OCI-LY3 (cell line): ENCODE results near the gene IFITM1.

ENCODE experiments used
- H2AFZ ChIP-seq: fragments of 200-600, 300-600 bp; shearing (Covaris generic); 2 replicates; pipeline ENCODE4 v1.6.0; 2014; ENCODE audit warnings: antibody characterized with exemption, low read depth, low read length
- H3K27ac ChIP-seq: fragments of 200-600, 300-600 bp; sonication (generic); 2 replicates; pipeline ENCODE4 v1.5.1; 2014; ENCODE audit warnings: mild to moderate bottlenecking, low read length, moderate library complexity, mixed read lengths
- H3K27me3 ChIP-seq: fragments of 200-600, 300-600 bp; sonication (generic); 2 replicates; pipeline ENCODE4 v1.6.1; 2014; ENCODE audit warnings: low read depth, low read length, mixed read lengths
- H3K36me3 ChIP-seq: fragments of 200-600, 300-600 bp; sonication (generic); replicated peaks from 2 replicates; pipeline ENCODE3; 2014; ENCODE audit warnings: low read depth, low read length, mixed read lengths
- H3K4me1 ChIP-seq: fragments of 300-600, 200-600 bp; sonication (generic); 2 replicates; pipeline ENCODE4 v1.6.1; 2014; ENCODE audit warnings: low read length, mixed read lengths
- H3K4me2 ChIP-seq: fragments of 200-600, 300-600 bp; sonication (generic); 2 replicates; pipeline ENCODE4 v1.6.1; 2014; ENCODE audit warnings: low read length, mixed read lengths
- H3K4me3 ChIP-seq: fragments of 300-600, 200-600 bp; sonication (generic); 2 replicates; pipeline ENCODE4 v1.5.1; 2014; ENCODE audit warnings: antibody characterized with exemption, mild to moderate bottlenecking, low read length, moderate library complexity
- H3K79me2 ChIP-seq: fragments of 300-600, 200-600 bp; shearing (Covaris generic); 2 replicates; pipeline ENCODE4 v1.6.1; 2014; ENCODE audit warnings: mild to moderate bottlenecking, low read length, mixed read lengths
- H3K9ac ChIP-seq: fragments of 300-600, 200-600 bp; shearing (Covaris generic); 2 replicates; pipeline ENCODE4 v1.6.0; 2014; ENCODE audit warnings: mild to moderate bottlenecking, low read length, moderate library complexity
- H3K9me3 ChIP-seq: fragments of 200-600, 300-600 bp; shearing (Covaris generic); 2 replicates; pipeline ENCODE4 v1.6.1; 2014; ENCODE audit warnings: low read length, mixed read lengths; ENCODE audit not compliant: insufficient read depth
- H4K20me1 ChIP-seq: fragments of 200-600, 300-600 bp; sonication (generic); 2 replicates; pipeline ENCODE4 v1.6.1; 2016; ENCODE audit warnings: low read length, mixed read lengths; ENCODE audit not compliant: insufficient read depth
- CTCF ChIP-seq: fragments of 200-600, 300-600 bp; sonication (generic); IDR thresholded peaks from 2 replicates; pipeline ENCODE4 v1.5.1; 2014; ENCODE audit warnings: antibody characterized with exemption, low read length, low read depth
- EZH2phosphoT487 ChIP-seq: fragments of 200-600 bp; shearing (Covaris generic); IDR thresholded peaks from 2 replicates; pipeline ENCODE4 v1.6.1; 2018; ENCODE audit warnings: antibody characterized with exemption, mixed run types, low read depth

Gene IFITM1

GRCh38 chr11:325796-326591 lies 12.2 kb downstream of the IFITM1 start:
- H3K79me2 ChIP-seq: no peaks in the 10 kb centered on the region
- no peak overlapping the region for H2AFZ ChIP-seq
- H3K36me3 ChIP-seq: no peaks in the 10 kb centered on the region
- TF ChIP-seq EZH2phosphoT487 (no peak), CTCF (no peak)
- H4K20me1 ChIP-seq: no peaks in the 10 kb centered on the region
- no peaks in the 10 kb centered on the region for H3K9me3 ChIP-seq
- peak overlapping the region; percentile 63 for H3K4me2 ChIP-seq
- H3K4me3 ChIP-seq: peak overlapping the region; percentile 48
- peak overlapping the region; percentile 82 for H3K27ac ChIP-seq
- peak overlapping the region; percentile 72 for H3K9ac ChIP-seq
- H3K4me1 ChIP-seq: peaks cover 47% of the 10 kb centered on the region
- H3K27me3 ChIP-seq: no peaks in the 10 kb centered on the region

- H3K9ac ChIP-seq: peak overlapping the region; percentile 72
- H3K4me2 ChIP-seq: peak overlapping the region; percentile 63
- H3K27me3 ChIP-seq: no peaks in the 10 kb centered on the region
- TF ChIP-seq CTCF (no peak), EZH2phosphoT487 (no peak)
- H3K27ac ChIP-seq: peak overlapping the region; percentile 82
- no peak overlapping the region for H2AFZ ChIP-seq
- no peaks in the 10 kb centered on the region for H4K20me1 ChIP-seq
- peak overlapping the region; percentile 48 for H3K4me3 ChIP-seq
- H3K36me3 ChIP-seq: no peaks in the 10 kb centered on the region
- H3K4me1 ChIP-seq: peaks cover 52% of the 10 kb centered on the region
- no peaks in the 10 kb centered on the region; the same call in 1 of the 2 replicates for H3K9me3 ChIP-seq
- H3K79me2 ChIP-seq: no peaks in the 10 kb centered on the region
Measured at GRCh38 chr11:326592-326841, 12.7 kb downstream of the IFITM1 start.

- peak overlapping the region; percentile 72 for H3K9ac ChIP-seq
- peak overlapping the region; percentile 63 for H3K4me2 ChIP-seq
- no peaks in the 10 kb centered on the region; the same call in 1 of the 2 replicates for H3K9me3 ChIP-seq
- no peaks in the 10 kb centered on the region for H3K36me3 ChIP-seq
- H3K27me3 ChIP-seq: no peaks in the 10 kb centered on the region
- TF ChIP-seq CTCF: no peak
- TF ChIP-seq EZH2phosphoT487: no peak
- peaks cover 56% of the 10 kb centered on the region for H3K4me1 ChIP-seq
- no peaks in the 10 kb centered on the region for H3K79me2 ChIP-seq
- H3K4me3 ChIP-seq: peak overlapping the region; percentile 64
- H4K20me1 ChIP-seq: no peaks in the 10 kb centered on the region
- peak overlapping the region; percentile 82 for H3K27ac ChIP-seq
- H2AFZ ChIP-seq: peak overlapping the region; percentile 32; the same call in 1 of the 2 replicates
Measured at GRCh38 chr11:326842-327580, 13.2 kb downstream of the IFITM1 start.

- Histone ChIP-seq H3K9me3 (no peaks in the 10 kb centered on the region; the same call in 1 of the 2 replicates), H3K27me3 (no peaks in the 10 kb centered on the region), H3K4me2 (peak overlapping the region; percentile 63), H3K9ac (peak overlapping the region; percentile 60), H3K36me3 (no peaks in the 10 kb centered on the region), H3K79me2 (no peaks in the 10 kb centered on the region), H4K20me1 (no peaks in the 10 kb centered on the region), H3K4me3 (peak overlapping the region; percentile 64), H3K4me1 (peaks cover 56% of the 10 kb centered on the region), H2AFZ (peak overlapping the region; percentile 32; the same call in 1 of the 2 replicates), H3K27ac (peak overlapping the region; percentile 82)
- TF ChIP-seq CTCF: no peak
- no peak for TF ChIP-seq EZH2phosphoT487
Measured at GRCh38 chr11:327581-327923, 13.7 kb downstream of the IFITM1 start.
